ENCODE results near the gene B4GALNT4.

GRCh38 chr11:386483-386882 is 17.2 kb downstream of the B4GALNT4 start:
- TF ChIP-seq, protein P1, sequence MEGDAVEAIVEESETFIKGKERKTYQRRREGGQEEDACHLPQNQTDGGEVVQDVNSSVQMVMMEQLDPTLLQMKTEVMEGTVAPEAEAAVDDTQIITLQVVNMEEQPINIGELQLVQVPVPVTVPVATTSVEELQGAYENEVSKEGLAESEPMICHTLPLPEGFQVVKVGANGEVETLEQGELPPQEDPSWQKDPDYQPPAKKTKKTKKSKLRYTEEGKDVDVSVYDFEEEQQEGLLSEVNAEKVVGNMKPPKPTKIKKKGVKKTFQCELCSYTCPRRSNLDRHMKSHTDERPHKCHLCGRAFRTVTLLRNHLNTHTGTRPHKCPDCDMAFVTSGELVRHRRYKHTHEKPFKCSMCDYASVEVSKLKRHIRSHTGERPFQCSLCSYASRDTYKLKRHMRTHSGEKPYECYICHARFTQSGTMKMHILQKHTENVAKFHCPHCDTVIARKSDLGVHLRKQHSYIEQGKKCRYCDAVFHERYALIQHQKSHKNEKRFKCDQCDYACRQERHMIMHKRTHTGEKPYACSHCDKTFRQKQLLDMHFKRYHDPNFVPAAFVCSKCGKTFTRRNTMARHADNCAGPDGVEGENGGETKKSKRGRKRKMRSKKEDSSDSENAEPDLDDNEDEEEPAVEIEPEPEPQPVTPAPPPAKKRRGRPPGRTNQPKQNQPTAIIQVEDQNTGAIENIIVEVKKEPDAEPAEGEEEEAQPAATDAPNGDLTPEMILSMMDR (IDR thresholded peaks at IDR 0.05; ENCODE audit: borderline replicate concordance, extremely low read depth, low read length, poor library complexity, severe bottlenecking) = no peak
- no peak for TF ChIP-seq EZH2 (IDR thresholded peaks at IDR 0.05; ENCODE audit: borderline replicate concordance, low read depth, low read length, severe bottlenecking)

Data from DND-41 (cell line).